Thoracic aorta (tissue), 2 donors: Measurements from ENCODE around the gene PCYOX1L. TPM values are rescaled to one million over a fixed set of nuclear protein-coding genes. Genes with fewer than 3 reads are reported as not detected.
A peak's percentile ranks its signal among the peaks of the same experiment; 100 is the strongest.

Source experiments
- ATAC-seq: fragments of 150-250 bp; one replicate; pipeline ENCODE4 v1.8.0; 2017; ENCODE audit warnings: low read depth; ENCODE audit not compliant: insufficient number of reproducible peaks, low FRiP score
- DNase-seq: peaks from one replicate; pipeline ENCODE4 v3.0.0-alpha.2; 2020; ENCODE audit warnings: low spot score
- H3K27ac ChIP-seq, 2 donors: fragments of 200-600 bp; sonication (generic); 1 replicate in 1 of 2; 2 replicates in 1 of 2; pipeline ENCODE4 v1.5.1; 2016; ENCODE audit warnings: mild to moderate bottlenecking in 2 of 2, moderate library complexity in 2 of 2
- H3K27me3 ChIP-seq: fragments of 200-600 bp; sonication (generic); replicated peaks from 2 replicates; pipeline ENCODE4 v1.6.0; 2016; ENCODE audit warnings: mild to moderate bottlenecking; ENCODE audit not compliant: insufficient read depth
- H3K36me3 ChIP-seq: fragments of 200-600 bp; sonication (generic); one replicate; pipeline ENCODE4 v1.5.1; 2016
- H3K4me1 ChIP-seq, 2 donors: fragments of 200-600 bp; sonication (generic); 1 replicate in 1 of 2; 2 replicates in 1 of 2; pipeline versions ENCODE4 v1.5.1 to v1.6.0; 2016; ENCODE audit warnings: low read depth in 2 of 2, mild to moderate bottlenecking in 1 of 2; ENCODE audit not compliant: control insufficient read depth in 1 of 2
- H3K4me3 ChIP-seq: fragments of 200-600 bp; sonication (generic); 2 replicates; pipeline ENCODE4 v1.5.1; 2016; ENCODE audit warnings: mild to moderate bottlenecking
- H3K9me3 ChIP-seq: fragments of 200-600 bp; sonication (generic); 2 replicates; pipeline ENCODE4 v1.5.1; 2016
- total RNA-seq, 2 donors: library from RNA; depleted of rRNA; stranded (reverse); fragments of >200 nt; gene quantifications; one replicate each; pipeline versions ENCODE4 v1.1.0 to v1.2.3, GENCODE V29; 2016
- TF ChIP-seq, protein P1 (sequence below): fragments of 200-600 bp; sonication (generic); IDR thresholded peaks from one replicate; pipeline ENCODE4 v1.5.1; 2019; ENCODE audit warnings: antibody characterized with exemption

PCYOX1L gene
- total RNA-seq, 2 donors from 2014 or later: 7.3 to 7.8 TPM

DNA sequence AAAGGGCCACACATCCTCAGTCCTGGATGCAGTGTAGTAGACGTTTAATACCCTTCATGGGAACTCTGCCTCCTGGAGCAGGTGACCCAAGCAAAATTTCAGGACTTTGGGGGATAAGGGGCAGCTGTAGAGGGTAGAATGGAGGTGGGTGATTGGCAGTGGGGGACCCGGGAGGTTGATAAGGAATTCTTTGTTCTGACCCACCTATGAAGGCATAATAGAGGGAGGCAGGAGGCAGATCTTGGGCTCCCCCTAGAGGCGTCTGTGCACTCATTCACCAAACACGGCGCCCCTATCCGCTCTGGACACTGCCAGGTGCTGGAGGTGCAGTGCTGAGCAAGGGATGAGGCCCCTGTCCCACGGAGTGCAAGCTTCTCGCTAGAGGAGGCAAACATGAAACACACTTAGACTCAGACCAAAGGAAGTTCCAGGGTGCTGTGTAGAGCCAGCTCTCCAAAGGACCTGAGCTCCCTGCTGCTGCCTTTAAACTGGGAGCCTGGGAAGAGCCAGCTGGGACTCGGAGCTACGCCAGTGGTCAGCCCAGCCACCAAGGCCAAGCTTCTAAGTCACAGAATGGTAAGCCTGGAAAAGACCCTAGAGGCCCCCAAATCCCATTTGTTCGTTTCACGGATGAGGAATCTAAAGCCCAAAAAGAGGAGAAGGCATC, 13.6 kb downstream of the PCYOX1L start:
- TF ChIP-seq, protein P1, sequence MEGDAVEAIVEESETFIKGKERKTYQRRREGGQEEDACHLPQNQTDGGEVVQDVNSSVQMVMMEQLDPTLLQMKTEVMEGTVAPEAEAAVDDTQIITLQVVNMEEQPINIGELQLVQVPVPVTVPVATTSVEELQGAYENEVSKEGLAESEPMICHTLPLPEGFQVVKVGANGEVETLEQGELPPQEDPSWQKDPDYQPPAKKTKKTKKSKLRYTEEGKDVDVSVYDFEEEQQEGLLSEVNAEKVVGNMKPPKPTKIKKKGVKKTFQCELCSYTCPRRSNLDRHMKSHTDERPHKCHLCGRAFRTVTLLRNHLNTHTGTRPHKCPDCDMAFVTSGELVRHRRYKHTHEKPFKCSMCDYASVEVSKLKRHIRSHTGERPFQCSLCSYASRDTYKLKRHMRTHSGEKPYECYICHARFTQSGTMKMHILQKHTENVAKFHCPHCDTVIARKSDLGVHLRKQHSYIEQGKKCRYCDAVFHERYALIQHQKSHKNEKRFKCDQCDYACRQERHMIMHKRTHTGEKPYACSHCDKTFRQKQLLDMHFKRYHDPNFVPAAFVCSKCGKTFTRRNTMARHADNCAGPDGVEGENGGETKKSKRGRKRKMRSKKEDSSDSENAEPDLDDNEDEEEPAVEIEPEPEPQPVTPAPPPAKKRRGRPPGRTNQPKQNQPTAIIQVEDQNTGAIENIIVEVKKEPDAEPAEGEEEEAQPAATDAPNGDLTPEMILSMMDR: peak; percentile 53
- no peak for DNase-seq
- Histone ChIP-seq H3K36me3 (no peaks in the 10 kb centered on the region), H3K27me3 (no peaks in the 10 kb centered on the region), H3K4me1 (peaks cover 24 to 72% of the 10 kb centered on the region in 2 donors), H3K4me3 (peak overlapping the region; percentile 3), H3K9me3 (no peaks in the 10 kb centered on the region), H3K27ac (peak overlapping the region; percentile 81 to 94)
- ATAC-seq: no peak

DNA sequence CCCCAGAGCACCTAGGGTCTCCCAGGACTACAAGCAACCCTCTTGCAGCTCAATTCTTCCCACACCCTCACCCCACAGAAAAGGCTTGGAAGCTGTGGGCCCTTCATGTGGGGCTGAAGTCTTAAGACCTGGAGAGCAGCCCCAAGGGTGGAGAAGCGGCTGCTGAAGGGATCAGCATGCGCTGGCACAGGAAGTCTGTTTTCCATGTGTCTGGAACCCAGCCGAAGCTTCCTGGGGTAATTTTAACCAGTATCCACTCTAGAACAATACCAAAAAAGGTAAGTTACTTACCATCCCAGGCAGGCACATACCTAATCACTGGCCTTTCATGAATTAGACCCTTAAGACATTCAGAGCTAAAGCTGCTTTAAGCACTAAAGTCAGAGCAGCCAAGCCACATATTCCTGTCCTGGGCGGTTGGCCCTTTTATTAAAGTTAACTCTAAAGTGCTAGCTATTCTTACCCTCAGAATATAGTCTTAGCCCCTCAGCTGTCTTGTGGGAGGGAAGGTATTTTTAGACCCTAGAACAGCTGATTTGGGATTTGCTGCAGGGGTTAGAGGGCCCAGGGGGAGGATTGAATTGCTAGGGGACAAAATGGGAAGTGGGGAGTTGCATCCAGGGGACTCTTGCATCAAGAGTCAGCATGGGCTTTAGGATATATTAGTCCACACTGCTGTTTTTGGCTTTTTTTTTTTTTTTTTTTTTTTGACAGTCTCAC, 14.4 kb downstream of the PCYOX1L start:
- Histone ChIP-seq H3K9me3 (no peaks in the 10 kb centered on the region), H3K4me1 (peaks cover 24 to 68% of the 10 kb centered on the region in 2 donors), H3K27me3 (no peaks in the 10 kb centered on the region), H3K4me3 (peak overlapping the region; percentile 10), H3K36me3 (no peaks in the 10 kb centered on the region), H3K27ac (peak overlapping the region; percentile 81 to 94)
- no peak for ATAC-seq
- DNase-seq: no peak
- TF ChIP-seq, protein P1: no peak

DNA sequence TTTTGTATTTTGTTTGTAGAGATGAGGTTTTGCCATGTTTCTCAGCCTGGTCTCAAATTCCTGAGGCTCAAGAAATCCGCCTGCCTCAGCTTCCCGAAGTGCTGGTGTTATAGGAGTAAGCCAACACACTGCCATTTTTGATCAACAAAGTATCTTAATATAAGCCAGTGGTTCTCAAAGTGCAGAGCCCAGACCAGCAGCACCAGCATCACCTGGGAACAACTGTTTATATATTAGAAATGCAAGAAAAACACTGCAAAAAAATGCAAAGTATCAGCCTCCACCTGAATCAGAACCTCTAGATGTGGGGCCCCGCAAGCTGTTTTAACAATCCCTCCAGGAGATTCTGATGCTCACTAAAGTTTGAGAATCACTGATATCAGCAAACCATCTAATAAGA, 15.1 kb downstream of the PCYOX1L start:
- TF ChIP-seq, protein P1: no peak
- peaks cover 21 to 62% of the 10 kb centered on the region in 2 donors for H3K4me1 ChIP-seq

DNA sequence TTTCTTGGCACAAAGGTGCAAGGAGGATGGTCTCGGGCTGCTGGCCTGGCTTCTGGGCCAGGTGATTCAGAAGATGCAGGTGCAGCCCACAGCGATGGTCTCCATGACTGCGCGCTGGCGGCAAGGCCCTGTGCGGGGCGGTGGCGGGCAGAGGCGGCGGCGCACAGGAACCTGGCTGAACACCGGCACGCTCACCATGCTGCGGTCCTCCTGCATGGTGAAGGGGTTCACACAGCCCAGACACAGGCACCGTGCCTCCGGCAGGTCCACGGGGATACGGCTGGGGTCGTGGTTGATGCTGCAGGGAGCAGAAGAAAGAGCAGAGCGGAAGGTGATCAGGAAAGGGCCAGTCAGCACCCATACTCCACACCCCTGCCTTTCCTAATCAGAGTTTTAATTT, 16.5 kb downstream of the PCYOX1L start:
- Histone ChIP-seq H3K4me3 (no peak overlapping the region), H3K27ac (peak overlapping the region; percentile 81 to 94), H3K4me1 (peaks cover 21 to 63% of the 10 kb centered on the region in 2 donors), H3K27me3 (no peaks in the 10 kb centered on the region), H3K36me3 (no peaks in the 10 kb centered on the region), H3K9me3 (no peaks in the 10 kb centered on the region)
- TF ChIP-seq, protein P1: no peak
- ATAC-seq (no peak), DNase-seq (no peak)

More for the DNA sequence above, 15.1 kb downstream of the PCYOX1L start:
- DNase-seq (no peak), ATAC-seq (no peak)
- H3K9me3 ChIP-seq: no peaks in the 10 kb centered on the region
- H3K36me3 ChIP-seq: no peaks in the 10 kb centered on the region
- H3K4me3 ChIP-seq: no peak overlapping the region
- H3K27ac ChIP-seq: peak overlapping the region; percentile 81 to 94
- H3K27me3 ChIP-seq: no peaks in the 10 kb centered on the region

DNA sequence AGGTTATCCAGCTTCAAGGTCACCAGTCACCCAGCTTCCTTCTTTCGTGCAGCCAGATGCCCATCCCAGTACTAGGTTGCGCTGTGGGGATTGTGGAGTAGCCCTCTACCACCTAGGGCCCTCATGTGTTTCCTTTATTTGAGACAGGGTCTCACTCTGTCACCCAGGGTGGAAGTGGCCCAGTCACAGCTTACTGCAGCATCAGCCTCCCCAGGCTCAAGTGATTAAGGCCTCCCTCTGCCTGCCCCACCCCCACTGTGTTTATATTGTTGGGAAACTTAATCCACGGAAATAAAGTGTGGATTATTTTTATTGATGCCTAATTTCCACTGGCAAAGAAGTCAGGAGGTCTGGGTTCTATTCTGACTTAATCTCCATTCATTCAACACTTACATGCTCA, 17.0 kb downstream of the PCYOX1L start:
- Histone ChIP-seq H3K27ac (peak overlapping the region; percentile 23 to 94), H3K9me3 (no peaks in the 10 kb centered on the region), H3K4me3 (no peak overlapping the region), H3K36me3 (no peaks in the 10 kb centered on the region), H3K27me3 (no peaks in the 10 kb centered on the region), H3K4me1 (peaks cover 21 to 63% of the 10 kb centered on the region in 2 donors)
- ATAC-seq: no peak
- no peak for DNase-seq
- TF ChIP-seq, protein P1: no peak
